Stimulated activated CD8-positive, alpha-beta memory T cell treated with anti-CD3 and anti-CD28 coated beads, Interleukin-4, amount 100 ng/mL, for 4 hours (primary cell): ENCODE measurements around the gene BNC1.
"Not testable (repeated sequence)": the region's sequence is repeated elsewhere in the genome, so short reads cannot be mapped to it uniquely, and the experiment has no call there.

Source experiments
- DNase-seq, 2 donors: peaks; one replicate each; pipeline ENCODE4 v3.0.0-alpha.2; 2020; ENCODE audit warnings: low read depth in 2 of 2, low spot score in 1 of 2

Gene BNC1

DNA sequence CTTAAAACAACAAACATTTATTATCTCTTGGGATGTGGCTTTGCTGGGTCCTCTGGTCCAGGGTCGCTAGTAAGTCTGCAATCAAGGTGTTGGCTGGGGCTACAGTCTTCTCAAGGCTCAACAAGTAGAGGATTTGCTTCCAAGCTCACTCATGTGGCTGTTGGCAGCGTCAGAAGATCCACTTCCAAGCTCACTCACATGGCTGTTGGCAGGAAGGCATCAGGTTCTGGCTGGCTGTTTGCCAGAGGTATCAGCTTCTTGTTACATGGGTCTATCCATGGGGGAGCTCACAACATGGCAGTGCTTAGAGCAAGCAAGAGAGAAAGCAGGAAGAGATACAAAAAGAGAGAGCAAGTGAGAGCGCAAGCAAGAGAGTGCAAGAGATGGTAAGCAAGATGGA, 15.0 kb upstream of the BNC1 start:
- no peak for DNase-seq

GRCh38 chr15:83295417-83295816, 11.0 kb upstream of the BNC1 start:
- no peak for DNase-seq

- DNase-seq: no peak
Measured at GRCh38 chr15:83293201-83293600, 8.7 kb upstream of the BNC1 start.

- no peak for DNase-seq
Measured at GRCh38 chr15:83292317-83292716, 7.9 kb upstream of the BNC1 start.

DNA sequence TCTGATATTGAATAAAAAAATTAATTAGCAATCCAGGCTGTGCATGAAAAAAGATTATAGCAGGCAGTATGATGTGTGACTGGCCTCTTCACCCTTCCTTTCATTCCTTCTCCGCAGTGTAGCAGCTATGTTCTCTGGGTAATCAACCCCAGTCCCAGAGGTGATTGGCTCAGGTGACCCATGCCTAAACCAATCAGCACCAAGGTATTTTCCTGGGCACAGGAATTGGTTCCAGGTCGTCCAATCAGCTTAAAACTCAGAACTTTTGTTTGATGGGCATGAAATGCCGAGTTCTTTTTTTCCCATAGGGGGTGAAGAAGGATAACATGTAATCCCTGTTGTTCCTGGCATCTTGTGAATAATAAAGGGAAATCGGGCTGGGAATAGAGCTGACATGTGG, 5.8 kb upstream of the BNC1 start:
- DNase-seq: no peak

DNA sequence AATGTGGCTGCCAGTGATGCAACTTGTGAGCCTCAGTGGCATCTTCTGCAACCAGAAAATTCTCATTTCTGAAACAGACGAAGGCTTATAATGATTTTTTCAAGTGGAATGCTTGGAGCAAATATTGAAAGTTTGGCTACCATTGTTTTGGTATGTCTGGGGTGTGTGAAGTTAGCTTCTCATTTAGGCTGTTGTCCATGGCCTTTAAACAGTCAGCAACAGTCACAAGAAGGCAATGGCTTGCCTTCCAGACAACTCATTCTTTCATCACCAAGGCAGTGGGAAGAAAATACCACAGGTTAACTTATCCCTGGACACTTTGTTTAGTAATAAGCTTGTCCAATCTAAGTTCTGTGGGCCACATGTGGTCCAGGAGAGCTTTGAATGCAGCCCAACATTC, 4.7 kb upstream of the BNC1 start:
- no peak for DNase-seq

DNA sequence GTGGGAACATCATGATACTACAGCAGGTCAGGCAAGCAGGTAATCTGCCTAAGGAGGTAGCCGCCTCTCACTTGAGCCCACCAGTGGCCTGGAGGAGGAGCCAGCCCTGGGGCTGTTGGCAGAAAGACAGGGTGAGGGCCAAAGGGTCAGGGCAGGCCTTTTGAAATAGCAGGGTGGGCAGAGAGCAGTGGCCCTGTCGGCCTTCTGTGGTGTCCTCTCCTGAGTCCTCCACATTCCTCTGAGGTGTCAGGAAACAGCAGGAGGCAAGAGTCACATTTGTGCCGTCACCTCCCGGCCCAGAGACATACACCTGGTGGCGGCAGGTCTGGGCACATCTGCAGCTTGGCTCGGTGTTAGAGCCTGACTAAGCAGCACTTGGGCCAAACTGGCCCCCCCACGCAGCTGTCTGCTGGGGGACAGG, 3.9 kb upstream of the BNC1 start:
- no peak for DNase-seq

- DNase-seq: no peak
Measured at GRCh38 chr15:83287541-83288027, 3.1 kb upstream of the BNC1 start.

GRCh38 chr15:83285979-83286553, 1.6 kb upstream of the BNC1 start:
- no peak for DNase-seq

DNA sequence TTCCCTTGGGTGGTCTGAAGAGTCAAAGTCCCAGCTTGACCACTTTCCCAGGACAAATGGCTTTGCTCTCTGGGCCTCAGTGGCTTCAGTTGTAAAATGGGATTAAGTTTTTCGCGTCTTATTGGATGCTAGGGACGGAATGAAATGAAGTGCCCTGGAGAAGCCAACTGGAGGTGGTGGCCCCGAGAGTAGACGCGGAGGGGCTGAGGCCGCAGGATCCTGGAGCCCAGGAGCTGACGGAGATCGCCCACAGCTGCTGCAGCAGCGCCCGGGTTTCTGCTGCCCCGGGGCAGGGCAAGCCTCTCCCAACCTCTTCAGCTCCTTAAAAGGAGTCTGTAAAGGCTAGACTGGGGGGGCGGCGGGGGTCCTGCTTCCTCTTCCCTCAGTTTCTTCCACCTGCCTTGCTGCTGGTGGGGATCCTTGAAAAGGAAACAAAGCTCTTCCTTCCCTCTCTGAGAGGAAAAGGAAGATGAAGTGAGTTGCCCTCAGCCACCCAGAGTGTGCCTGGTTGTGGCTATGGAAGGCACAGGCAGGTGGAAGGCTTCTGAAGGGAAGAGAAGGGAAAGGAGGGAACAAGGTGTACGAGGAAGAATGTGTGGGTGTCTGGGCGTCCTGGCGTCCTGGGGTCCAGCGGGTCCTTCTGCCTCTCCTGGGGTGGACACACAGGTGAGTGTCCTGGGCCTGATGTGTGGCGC, 967 bp upstream of the BNC1 start:
- no peak for DNase-seq

GRCh38 chr15:83283813-83284558, 478 bp downstream of the BNC1 start:
- no peak for DNase-seq

DNA sequence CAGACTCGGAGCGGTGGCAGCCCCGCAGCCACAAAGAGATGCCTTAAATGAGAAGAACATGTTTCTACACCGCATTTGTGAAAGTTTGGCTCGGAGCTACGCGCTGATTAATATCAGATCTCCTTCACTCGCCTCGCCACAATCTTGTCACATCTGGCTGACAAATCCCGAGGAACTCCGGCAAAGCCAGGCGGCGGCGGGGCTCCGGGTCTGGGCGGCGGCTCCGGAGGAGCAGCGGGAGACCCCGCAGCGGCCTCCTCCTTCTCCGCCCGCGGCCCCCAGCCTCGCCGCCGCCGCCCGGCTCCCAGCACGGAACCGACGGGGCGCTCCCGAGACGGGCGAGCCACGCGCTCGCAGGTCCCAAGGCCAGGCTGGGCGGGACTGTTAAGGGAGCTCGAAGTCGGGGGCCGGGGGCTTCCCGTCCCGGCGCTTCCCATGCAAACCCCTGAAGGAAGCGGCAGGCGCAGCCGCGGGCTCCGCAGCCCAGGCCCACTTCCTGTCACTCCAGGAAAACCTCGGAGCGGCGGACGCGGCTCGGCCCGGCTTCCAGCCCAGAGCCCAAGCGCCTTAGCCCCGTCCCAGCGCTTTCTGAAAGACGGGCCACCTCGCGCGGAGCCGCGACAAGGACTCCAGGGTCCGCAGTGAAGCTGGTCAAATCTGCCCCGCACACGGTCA, 1.2 kb downstream of the BNC1 start:
- DNase-seq: no peak

DNA sequence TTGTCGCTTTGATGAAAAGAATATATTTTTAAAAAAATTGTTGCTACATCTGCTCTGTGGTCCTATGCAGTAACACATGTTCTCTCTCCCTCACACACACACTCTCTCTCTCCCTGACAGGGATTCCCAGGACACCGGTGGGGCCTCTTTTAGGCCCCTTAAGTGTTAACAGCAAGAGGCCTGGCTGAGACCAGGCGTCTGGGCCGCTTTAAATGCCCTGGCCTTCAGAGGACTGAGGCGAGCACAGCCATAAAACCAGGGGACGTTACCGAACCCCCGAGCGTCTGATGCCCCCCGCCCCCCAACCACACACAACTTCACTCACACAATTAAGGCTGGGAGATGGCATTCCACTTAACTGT, 1.7 kb downstream of the BNC1 start:
- no peak for DNase-seq

DNA sequence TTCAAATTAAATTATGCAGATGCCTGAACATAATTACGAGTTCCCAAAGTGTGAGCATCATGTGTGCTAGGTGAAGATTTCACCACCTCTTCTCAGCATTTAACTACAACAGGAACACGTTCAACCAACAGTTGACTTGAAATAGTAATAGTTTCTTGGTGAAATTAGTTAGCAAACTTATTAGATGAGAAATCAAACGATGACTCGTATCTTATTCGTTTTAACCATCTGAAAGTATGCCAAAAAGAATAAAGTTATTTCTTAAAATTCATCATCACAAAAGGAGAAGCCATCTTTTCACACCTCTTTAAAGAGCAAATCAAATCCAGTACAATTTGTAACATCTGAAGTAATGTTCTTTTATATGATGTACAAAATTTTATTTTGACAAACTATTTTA, 2.3 kb downstream of the BNC1 start:
- no peak for DNase-seq

DNA sequence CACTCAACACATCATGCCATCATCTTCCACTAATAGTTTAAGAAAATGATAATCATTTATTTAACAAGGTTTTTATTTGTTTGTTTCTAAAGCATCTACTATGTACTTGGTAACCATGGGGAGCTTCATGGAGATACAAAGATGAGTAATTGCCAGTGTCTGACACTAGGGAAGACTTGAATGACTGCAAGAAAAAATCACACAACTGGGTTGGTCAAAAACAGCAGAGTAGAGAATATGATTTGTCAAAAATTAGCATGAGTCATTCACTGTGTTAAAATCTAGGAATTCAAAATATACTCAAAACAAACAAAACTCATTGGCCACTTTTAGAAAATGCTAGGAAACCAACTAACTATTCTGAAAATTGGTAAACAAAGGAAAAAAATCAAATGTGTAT, 6.3 kb downstream of the BNC1 start:
- no peak for DNase-seq

DNA sequence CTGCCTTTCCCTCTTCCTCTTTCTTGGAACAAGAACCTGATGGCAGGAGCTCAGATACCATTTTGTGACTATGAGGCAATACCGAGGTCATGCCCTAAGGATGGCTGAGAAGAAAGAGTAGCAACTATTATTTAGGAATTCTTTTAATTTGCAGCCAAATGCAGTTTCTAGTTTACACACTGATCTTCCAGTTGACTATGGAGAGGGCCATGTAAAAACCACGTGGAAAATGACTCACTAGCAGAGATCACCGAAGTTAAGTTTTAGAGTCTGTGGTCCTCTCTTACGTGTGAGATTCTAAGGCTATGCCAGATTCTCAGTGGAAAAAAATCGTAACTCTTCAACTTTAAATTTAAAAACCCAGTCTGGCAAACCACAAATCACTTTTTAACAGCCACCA, 7.8 kb downstream of the BNC1 start:
- no peak for DNase-seq

GRCh38 chr15:83275412-83275811, 9.1 kb downstream of the BNC1 start:
- DNase-seq: no peak

DNA sequence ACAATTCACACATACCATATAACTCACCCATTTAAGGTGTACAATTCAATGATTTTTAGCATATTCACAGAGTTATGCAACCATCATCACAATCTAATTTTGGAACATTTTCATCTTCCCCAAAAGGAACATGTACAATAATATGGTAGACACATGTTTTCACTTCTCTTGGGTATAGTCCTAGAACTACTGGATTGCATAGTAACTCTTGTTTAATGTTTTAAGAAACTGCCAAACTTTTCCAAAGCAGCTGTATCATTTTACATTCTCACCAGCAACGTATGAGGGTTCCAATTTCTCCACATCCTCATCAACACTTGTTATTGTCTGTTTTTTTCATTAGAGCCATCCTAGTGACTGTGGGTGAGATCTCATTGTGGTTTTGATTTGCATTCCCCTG, 14.3 kb downstream of the BNC1 start:
- DNase-seq: no peak

GRCh38 chr15:83268147-83268546, 16.3 kb downstream of the BNC1 start:
- DNase-seq: no peak

DNA sequence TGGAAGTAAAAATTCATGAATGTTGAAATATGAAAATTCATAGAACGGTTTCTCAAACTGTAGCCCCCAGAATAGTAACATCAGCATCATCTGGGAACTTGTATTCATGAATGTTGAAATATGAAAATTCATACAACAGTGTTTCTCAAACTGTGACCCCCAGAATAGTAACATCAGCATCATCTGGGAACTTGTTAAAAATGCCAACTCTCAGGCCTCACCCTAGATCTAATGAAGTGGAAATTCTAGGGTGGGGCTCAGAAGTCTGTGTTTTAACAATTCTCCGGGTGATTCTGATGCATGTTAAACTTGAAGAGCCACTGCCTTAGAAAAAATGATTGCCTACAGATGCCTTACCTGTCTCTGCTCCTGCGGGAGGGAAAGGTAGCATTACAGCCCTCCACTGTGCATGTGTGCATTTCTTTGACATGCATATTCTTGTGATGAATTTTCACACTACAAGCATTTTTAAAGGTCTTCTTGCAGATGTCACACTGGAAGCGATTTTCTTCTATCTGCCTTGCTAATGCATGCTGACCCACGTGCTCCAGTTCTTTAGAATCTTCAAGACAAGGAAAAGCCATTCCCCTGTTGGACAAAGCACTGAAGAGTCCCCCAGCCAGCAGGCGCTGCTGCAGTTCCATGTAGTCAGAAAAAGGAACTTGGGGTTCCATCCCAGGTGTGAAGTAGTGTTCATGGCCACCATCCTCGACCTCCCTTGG, 21.7 kb downstream of the BNC1 start:
- no peak for DNase-seq

DNA sequence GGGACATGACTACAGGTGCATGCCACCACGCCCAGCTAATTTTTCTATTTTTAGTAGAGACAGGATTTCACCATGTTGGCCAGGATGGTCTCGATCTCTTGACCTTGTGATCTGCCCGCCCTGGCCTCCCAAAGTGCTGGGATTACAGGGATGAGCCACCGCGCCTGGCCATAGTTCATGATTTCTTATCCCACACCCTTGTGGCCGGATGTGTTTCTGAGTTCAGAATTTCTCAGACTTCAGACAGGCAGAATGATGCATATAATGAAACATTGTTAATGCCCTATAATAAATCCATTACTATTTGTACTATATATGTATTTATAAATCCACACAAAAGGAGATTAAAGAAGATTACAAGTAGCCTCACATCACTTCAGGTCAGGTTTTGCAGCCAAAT, 22.3 kb downstream of the BNC1 start:
- not testable (repeated sequence) for DNase-seq
